Duodenal mucosa (tissue), 2 donors: ENCODE results near the gene RALGAPA1.
"Not testable (repeated sequence)": the region's sequence is repeated elsewhere in the genome, so short reads cannot be mapped to it uniquely, and the experiment has no call there.

Experiments
- H3K27ac ChIP-seq: one replicate; pipeline ENCODE4 v1.7.0; 2013; ENCODE audit warnings: low read depth, low read length
- H3K27me3 ChIP-seq, 2 donors: one replicate each; pipeline ENCODE4 v1.7.0; 2013; ENCODE audit warnings: low read length in 2 of 2, control low read depth in 1 of 2; ENCODE audit not compliant: insufficient read depth in 2 of 2, control insufficient read depth in 1 of 2
- H3K36me3 ChIP-seq, 2 donors: one replicate each; pipeline ENCODE4 v1.7.0; 2013; ENCODE audit warnings: low read length in 2 of 2, control low read depth in 1 of 2; ENCODE audit not compliant: insufficient read depth in 2 of 2, control insufficient read depth in 1 of 2
- H3K4me1 ChIP-seq, 2 donors: one replicate each; pipeline ENCODE4 v1.7.0; 2013; ENCODE audit warnings: low read length in 2 of 2, control low read depth in 1 of 2; ENCODE audit not compliant: insufficient read depth in 2 of 2, control insufficient read depth in 1 of 2
- H3K4me3 ChIP-seq, 2 donors: one replicate each; pipeline ENCODE4 v1.7.0; 2013; ENCODE audit warnings: low read length in 2 of 2, low read depth in 1 of 2
- H3K9ac ChIP-seq, 2 donors: one replicate each; pipeline ENCODE4 v1.7.0; 2013; ENCODE audit warnings: low read length in 2 of 2, low read depth in 1 of 2
- H3K9me3 ChIP-seq, 2 donors: one replicate each; pipeline ENCODE4 v1.7.0; 2013; ENCODE audit warnings: low read length in 2 of 2, control low read depth in 1 of 2; ENCODE audit not compliant: control insufficient read depth in 1 of 2

RALGAPA1 gene

GRCh38 chr14:35742032-35742371, 67.1 kb downstream of the RALGAPA1 start:
- no peak overlapping the region for H3K27ac ChIP-seq
- no peaks in the 10 kb centered on the region for H3K27me3 ChIP-seq
- H3K4me3 ChIP-seq, result no peak overlapping the region
- H3K9ac ChIP-seq, result no peak overlapping the region
- H3K36me3 ChIP-seq, result peaks cover 0 to 20% of the 10 kb centered on the region in 2 donors
- H3K4me1 ChIP-seq, result no peaks in the 10 kb centered on the region
- no peaks in the 10 kb centered on the region for H3K9me3 ChIP-seq

GRCh38 chr14:35741345-35742031, 67.6 kb downstream of the RALGAPA1 start:
- H3K36me3 ChIP-seq, result peaks cover 0 to 22% of the 10 kb centered on the region in 2 donors
- no peak overlapping the region for H3K4me3 ChIP-seq
- no peak overlapping the region for H3K27ac ChIP-seq
- no peaks in the 10 kb centered on the region for H3K9me3 ChIP-seq
- H3K4me1 ChIP-seq, result no peaks in the 10 kb centered on the region
- no peak overlapping the region for H3K9ac ChIP-seq
- no peaks in the 10 kb centered on the region for H3K27me3 ChIP-seq

GRCh38 chr14:35740215-35740614, 68.9 kb downstream of the RALGAPA1 start:
- Histone ChIP-seq H3K9me3 (no peaks in the 10 kb centered on the region), H3K4me3 (no peak overlapping the region), H3K4me1 (no peaks in the 10 kb centered on the region), H3K27me3 (no peaks in the 10 kb centered on the region), H3K36me3 (peaks cover 0 to 17% of the 10 kb centered on the region in 2 donors), H3K9ac (no peak overlapping the region), H3K27ac (no peak overlapping the region)

- not testable (repeated sequence) for H3K9me3 ChIP-seq, H3K4me1 ChIP-seq, H3K9ac ChIP-seq, H3K27me3 ChIP-seq, H3K4me3 ChIP-seq, H3K36me3 ChIP-seq, H3K27ac ChIP-seq
These were observed 73.9 kb downstream of the RALGAPA1 start for GRCh38 chr14:35735163-35735562.

- not testable (repeated sequence) for H3K9me3 ChIP-seq, H3K27ac ChIP-seq, H3K9ac ChIP-seq, H3K4me1 ChIP-seq, H3K4me3 ChIP-seq, H3K27me3 ChIP-seq
- H3K36me3 ChIP-seq, result peaks cover 0 to 15% of the 10 kb centered on the region in 2 donors
These were observed 75.6 kb downstream of the RALGAPA1 start for GRCh38 chr14:35733510-35733909.

- Histone ChIP-seq H3K27me3 (no peaks in the 10 kb centered on the region), H3K27ac (no peak overlapping the region), H3K4me3 (no peak overlapping the region), H3K4me1 (no peaks in the 10 kb centered on the region), H3K36me3 (peaks cover 7 to 16% of the 10 kb centered on the region in 2 donors), H3K9me3 (no peaks in the 10 kb centered on the region), H3K9ac (no peak overlapping the region)
These were observed 78.2 kb downstream of the RALGAPA1 start for GRCh38 chr14:35730871-35731270.

GRCh38 chr14:35727764-35728163, 81.3 kb downstream of the RALGAPA1 start:
- peaks cover 8 to 12% of the 10 kb centered on the region in 2 donors for H3K36me3 ChIP-seq

GRCh38 chr14:35725930-35726329, 83.2 kb downstream of the RALGAPA1 start:
- H3K27me3 ChIP-seq, result no peaks in the 10 kb centered on the region
- H3K9me3 ChIP-seq, result no peaks in the 10 kb centered on the region
- no peak overlapping the region for H3K9ac ChIP-seq
- no peak overlapping the region for H3K4me3 ChIP-seq
- H3K27ac ChIP-seq, result no peak overlapping the region
- H3K4me1 ChIP-seq, result no peaks in the 10 kb centered on the region
- H3K36me3 ChIP-seq, result peaks cover 8 to 21% of the 10 kb centered on the region in 2 donors

More at GRCh38 chr14:35727764-35728163, 81.3 kb downstream of the RALGAPA1 start:
- Histone ChIP-seq H3K9ac (no peak overlapping the region), H3K4me3 (no peak overlapping the region), H3K9me3 (no peaks in the 10 kb centered on the region), H3K27ac (no peak overlapping the region), H3K27me3 (no peaks in the 10 kb centered on the region), H3K4me1 (no peaks in the 10 kb centered on the region)

- Histone ChIP-seq H3K36me3 (peaks cover 0 to 37% of the 10 kb centered on the region in 2 donors), H3K27me3 (no peaks in the 10 kb centered on the region), H3K9ac (no peak overlapping the region), H3K4me1 (no peaks in the 10 kb centered on the region), H3K4me3 (no peak overlapping the region), H3K27ac (no peak overlapping the region), H3K9me3 (no peaks in the 10 kb centered on the region)
These were observed 94.0 kb downstream of the RALGAPA1 start for GRCh38 chr14:35715079-35715478.

GRCh38 chr14:35712466-35712865, 96.6 kb downstream of the RALGAPA1 start:
- no peak overlapping the region for H3K4me3 ChIP-seq
- no peaks in the 10 kb centered on the region for H3K4me1 ChIP-seq
- peaks cover 0 to 29% of the 10 kb centered on the region in 2 donors for H3K36me3 ChIP-seq
- no peak overlapping the region for H3K27ac ChIP-seq
- H3K9me3 ChIP-seq, result no peaks in the 10 kb centered on the region
- no peak overlapping the region for H3K9ac ChIP-seq
- no peaks in the 10 kb centered on the region for H3K27me3 ChIP-seq
